HG02678 (cell line): ENCODE results near the gene HYAL3.
"Not testable (repeated sequence)": the region's sequence is repeated elsewhere in the genome, so short reads cannot be mapped to it uniquely, and the experiment has no call there.

Experiments
- ATAC-seq: cut with Tn5 transposase; IDR thresholded peaks from one replicate; pipeline ENCODE4 v1.9.1; 2021; ENCODE audit warnings: mild to moderate bottlenecking, moderate library complexity; ENCODE audit not compliant: unreplicated experiment

HYAL3 gene

GRCh38 chr3:50293079-50293801, 6.0 kb downstream of the HYAL3 start:
- no peak for ATAC-seq

- peak; percentile 97 for ATAC-seq
Measured at GRCh38 chr3:50292159-50293078, 6.8 kb downstream of the HYAL3 start, which contains the start of gene IFRD2. Gene IFRD2 (minus strand): TSS chr3:50292429. CDS start chr3:50292274, 155 bp downstream.

- ATAC-seq = no peak
Measured at GRCh38 chr3:50290161-50290641, 9.0 kb downstream of the HYAL3 start.

- no peak for ATAC-seq
Measured at GRCh38 chr3:50289130-50289529, 10.1 kb downstream of the HYAL3 start.

GRCh38 chr3:50288387-50289007, 10.7 kb downstream of the HYAL3 start:
- ATAC-seq = no peak

- no peak for ATAC-seq
Measured at GRCh38 chr3:50287262-50287661, 11.9 kb downstream of the HYAL3 start.

GRCh38 chr3:50286322-50287227, 12.6 kb downstream of the HYAL3 start:
- ATAC-seq = no peak

GRCh38 chr3:50284121-50284520, 15.1 kb downstream of the HYAL3 start:
- not testable (repeated sequence) for ATAC-seq

GRCh38 chr3:50279255-50280016, 19.8 kb downstream of the HYAL3 start:
- ATAC-seq = no peak

- no peak for ATAC-seq
Measured at GRCh38 chr3:50278880-50279224, 20.4 kb downstream of the HYAL3 start, which contains the start of gene LSMEM2. Gene LSMEM2 (plus strand): TSS chr3:50279087. CDS start chr3:50279114, 27 bp downstream.

GRCh38 chr3:50278123-50278879, 20.9 kb downstream of the HYAL3 start:
- ATAC-seq = no peak

- ATAC-seq = no peak
Measured at GRCh38 chr3:50276762-50277101, 22.5 kb downstream of the HYAL3 start.

- ATAC-seq = no peak
Measured at GRCh38 chr3:50275996-50276761, 23.0 kb downstream of the HYAL3 start.

GRCh38 chr3:50275141-50275995, 23.8 kb downstream of the HYAL3 start:
- ATAC-seq = no peak

GRCh38 chr3:50274371-50275104, 24.7 kb downstream of the HYAL3 start:
- ATAC-seq = no peak

- no peak for ATAC-seq
Measured at GRCh38 chr3:50273689-50274065, 25.5 kb downstream of the HYAL3 start.
